ENCODE data around the gene PCDHGB1.
A peak's percentile ranks its signal among the peaks of the same experiment; 100 is the strongest.
"Not testable (repeated sequence)": the region's sequence is repeated elsewhere in the genome, so short reads cannot be mapped to it uniquely, and the experiment has no call there.

PCDHGB1 gene

DNA sequence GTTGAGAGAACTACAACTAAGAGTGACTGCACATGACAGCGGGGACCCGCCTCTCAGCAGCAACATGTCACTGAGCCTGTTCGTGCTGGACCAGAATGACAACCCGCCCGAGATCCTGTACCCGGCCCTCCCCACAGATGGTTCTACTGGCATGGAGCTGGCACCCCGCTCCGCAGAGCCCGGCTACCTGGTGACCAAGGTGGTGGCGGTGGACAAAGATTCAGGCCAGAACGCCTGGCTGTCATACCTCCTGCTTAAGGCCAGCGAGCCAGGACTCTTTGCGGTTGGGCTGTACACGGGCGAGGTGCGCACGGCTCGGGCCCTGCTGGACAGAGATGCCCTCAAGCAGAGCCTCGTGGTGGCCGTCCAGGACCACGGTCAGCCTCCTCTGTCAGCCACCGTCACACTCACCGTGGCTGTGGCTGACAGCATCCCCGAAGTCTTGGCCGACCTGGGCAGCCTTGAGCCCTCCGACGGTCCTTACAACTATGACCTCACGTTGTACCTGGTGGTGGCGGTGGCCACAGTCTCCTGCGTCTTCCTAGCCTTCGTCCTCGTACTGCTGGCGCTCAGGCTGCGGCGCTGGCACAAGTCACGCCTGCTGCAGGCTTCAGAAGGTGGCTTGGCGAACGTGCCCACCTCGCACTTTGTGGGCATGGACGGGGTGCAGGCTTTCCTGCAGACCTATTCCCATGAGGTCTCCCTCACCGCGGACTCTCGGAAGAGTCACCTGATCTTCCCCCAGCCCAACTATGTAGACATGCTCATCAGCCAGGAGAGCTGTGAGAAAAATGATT, 34.8 kb downstream of the PCDHGB1 start:
- no peak for DNase-seq

DNA sequence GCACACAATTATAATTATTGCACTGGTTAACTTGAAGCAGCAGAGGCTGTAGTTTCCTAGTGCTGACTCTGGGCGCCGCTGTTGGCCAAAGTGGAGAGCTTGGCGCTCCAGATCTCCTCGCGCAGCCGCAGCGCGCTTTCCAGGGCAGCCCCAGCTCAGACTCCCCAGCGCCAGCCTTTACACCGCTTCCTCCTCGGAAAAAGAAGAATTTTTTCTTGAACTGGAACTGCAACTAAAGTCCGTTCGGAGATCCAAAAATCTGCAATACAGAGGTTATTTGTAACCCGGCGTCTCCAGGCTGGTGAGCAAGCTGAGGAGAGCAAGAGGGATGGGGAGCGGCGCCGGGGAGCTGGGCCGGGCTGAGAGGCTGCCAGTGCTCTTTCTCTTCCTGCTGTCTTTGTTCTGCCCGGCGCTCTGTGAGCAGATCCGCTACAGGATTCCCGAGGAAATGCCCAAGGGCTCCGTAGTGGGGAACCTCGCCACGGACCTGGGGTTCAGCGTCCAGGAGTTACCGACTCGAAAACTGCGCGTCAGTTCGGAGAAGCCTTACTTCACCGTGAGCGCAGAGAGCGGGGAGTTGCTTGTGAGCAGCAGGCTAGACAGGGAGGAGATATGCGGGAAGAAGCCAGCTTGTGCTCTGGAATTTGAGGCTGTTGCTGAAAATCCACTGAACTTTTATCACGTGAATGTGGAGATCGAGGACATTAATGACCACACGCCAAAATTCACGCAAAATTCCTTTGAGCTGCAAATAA, 37.8 kb downstream of the PCDHGB1 start, which contains the start of gene PCDHGB4:
TSS of gene PCDHGB4 (plus strand) at position 142 of the 755 bp plus-strand sequence. CDS start at position 329, 187 bp downstream.
- peak in 1 of 2 donors; percentile 28 for DNase-seq

DNA sequence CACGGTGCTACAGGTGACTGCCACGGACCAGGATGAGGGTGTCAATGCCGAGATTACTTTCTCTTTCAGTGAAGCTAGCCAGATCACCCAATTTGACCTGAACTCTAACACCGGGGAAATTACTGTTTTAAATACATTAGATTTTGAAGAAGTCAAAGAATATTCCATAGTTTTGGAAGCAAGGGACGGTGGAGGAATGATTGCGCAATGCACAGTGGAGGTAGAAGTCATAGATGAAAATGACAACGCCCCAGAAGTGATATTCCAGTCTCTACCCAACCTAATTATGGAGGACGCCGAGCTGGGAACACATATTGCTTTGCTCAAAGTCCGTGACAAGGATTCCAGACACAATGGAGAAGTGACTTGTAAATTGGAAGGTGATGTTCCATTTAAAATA, 38.8 kb downstream of the PCDHGB1 start:
- DNase-seq = no peak

DNA sequence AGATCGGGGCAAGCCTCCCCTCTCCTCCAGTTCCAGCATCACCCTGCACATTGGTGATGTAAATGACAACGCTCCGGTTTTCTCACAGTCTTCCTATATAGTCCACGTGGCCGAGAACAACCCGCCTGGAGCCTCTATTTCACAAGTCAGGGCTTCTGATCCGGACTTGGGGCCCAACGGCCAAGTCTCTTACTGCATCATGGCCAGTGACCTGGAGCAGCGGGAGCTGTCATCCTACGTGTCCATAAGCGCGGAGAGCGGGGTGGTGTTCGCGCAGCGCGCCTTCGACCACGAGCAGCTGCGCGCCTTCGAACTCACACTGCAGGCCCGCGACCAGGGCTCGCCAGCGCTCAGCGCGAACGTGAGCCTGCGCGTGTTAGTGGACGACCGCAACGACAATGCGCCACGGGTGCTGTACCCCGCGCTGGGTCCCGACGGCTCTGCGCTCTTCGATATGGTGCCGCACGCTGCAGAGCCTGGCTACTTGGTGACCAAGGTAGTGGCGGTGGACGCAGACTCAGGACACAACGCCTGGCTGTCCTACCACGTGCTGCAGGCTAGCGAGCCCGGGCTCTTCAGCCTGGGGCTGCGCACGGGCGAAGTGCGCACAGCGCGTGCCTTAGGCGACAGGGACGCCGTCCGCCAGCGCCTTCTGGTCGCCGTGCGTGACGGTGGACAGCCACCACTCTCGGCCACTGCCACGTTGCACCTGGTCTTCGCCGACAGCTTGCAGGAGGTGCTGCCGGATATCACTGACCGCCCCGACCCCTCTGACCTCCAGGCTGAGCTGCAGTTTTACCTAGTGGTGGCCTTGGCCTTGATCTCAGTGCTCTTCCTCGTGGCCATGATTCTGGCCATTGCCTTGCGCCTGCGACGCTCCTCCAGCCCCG, 39.5 kb downstream of the PCDHGB1 start:
- no peak for DNase-seq

DNA sequence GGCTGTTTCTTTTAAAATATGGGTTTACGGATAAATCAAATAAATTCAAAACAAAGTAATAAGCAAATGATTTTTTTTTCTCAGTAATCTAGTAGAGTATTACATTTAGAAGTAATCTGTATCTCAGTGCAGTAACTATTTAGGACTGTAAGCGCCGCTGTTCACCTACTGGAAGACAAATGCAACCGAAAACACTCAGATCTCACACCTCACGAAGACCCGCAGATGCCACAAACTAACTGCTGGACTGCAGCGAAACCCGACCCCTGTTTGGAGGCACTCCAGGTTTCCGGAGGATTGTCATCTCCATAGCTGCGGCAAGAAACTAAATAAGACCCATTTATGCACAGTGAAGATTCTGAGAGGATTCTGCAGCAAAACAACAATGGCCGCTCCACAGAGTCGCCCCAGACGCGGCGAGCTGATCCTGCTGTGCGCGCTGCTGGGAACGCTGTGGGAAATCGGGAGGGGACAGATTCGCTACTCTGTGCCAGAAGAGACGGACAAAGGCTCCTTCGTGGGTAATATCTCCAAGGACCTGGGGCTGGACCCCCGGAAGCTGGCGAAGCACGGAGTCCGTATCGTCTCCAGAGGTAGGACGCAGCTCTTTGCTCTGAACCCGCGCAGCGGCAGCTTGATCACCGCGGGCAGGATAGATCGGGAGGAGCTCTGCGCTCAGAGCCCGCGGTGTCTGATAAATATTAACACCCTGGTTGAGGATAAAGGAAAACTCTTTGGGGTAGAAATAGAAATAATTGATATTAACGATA, 42.7 kb downstream of the PCDHGB1 start, which contains the start of gene PCDHGA8:
TSS of gene PCDHGA8 (plus strand) at position 205 of the 770 bp plus-strand sequence. CDS start at position 386, 181 bp downstream.
- no peak for DNase-seq

DNA sequence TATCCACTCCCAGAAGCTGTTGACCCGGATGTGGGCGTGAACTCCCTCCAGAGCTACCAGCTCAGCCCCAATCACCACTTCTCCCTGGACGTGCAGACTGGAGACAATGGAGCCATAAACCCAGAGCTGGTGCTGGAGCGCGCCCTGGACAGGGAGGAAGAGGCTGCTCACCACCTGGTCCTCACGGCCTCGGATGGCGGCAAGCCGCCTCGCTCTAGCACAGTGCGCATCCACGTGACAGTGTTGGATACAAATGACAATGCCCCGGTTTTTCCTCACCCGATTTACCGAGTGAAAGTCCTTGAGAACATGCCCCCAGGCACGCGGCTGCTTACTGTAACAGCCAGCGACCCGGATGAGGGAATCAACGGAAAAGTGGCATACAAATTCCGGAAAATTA, 43.4 kb downstream of the PCDHGB1 start:
- no peak for DNase-seq

DNA sequence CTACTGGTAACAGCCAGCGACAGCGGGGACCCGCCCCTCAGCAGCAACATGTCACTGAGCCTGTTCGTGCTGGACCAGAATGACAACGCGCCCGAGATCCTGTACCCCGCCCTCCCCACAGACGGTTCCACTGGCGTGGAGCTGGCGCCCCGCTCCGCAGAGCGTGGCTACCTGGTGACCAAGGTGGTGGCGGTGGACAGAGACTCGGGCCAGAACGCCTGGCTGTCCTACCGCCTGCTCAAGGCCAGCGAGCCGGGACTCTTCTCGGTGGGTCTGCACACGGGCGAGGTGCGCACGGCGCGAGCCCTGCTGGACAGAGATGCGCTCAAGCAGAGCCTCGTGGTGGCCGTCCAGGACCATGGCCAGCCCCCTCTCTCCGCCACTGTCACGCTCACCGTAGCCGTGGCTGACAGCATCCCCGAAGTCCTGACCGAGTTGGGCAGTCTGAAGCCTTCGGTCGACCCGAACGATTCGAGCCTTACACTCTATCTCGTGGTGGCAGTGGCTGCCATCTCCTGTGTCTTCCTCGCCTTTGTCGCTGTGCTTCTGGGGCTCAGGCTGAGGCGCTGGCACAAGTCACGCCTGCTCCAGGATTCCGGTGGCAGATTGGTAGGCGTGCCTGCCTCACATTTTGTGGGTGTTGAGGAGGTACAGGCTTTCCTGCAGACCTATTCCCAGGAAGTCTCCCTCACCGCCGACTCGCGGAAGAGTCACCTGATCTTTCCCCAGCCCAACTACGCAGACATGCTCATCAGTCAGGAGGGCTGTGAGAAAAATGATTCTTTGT, 44.7 kb downstream of the PCDHGB1 start:
- not testable (repeated sequence) for DNase-seq

DNA sequence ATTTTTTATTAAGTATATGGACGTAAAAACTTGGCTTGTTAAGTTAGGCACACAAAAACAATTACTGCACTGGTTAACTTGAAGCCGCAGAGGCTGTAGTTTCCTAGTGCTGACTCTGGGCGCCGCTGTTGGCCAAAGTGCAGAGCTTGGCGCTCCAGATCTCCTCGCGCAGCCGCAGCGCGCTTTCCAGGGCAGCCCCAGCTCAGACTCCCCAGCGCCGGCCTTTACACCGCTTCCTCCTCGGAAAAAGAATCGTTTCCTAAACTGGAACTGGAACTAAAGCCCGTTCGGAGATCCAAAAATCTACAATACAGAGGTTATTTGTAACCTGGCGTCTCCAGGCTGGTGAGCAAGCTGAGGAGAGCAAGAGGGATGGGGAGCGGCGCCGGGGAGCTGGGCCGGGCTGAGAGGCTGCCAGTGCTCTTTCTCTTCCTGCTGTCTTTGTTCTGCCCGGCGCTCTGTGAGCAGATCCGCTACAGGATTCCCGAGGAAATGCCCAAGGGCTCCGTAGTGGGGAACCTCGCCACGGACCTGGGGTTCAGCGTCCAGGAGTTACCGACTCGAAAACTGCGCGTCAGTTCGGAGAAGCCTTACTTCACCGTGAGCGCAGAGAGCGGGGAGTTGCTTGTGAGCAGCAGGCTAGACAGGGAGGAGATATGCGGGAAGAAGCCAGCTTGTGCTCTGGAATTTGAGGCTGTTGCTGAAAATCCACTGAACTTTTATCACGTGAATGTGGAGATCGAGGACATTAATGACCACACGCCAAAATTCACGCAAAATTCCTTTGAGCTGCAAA, 48.1 kb downstream of the PCDHGB1 start, which contains the start of gene PCDHGB5:
TSS of gene PCDHGB5 (plus strand) at position 192 of the 796 bp plus-strand sequence. CDS start at position 373, 181 bp downstream.
- DNase-seq = peak; percentile 39 to 41

DNA sequence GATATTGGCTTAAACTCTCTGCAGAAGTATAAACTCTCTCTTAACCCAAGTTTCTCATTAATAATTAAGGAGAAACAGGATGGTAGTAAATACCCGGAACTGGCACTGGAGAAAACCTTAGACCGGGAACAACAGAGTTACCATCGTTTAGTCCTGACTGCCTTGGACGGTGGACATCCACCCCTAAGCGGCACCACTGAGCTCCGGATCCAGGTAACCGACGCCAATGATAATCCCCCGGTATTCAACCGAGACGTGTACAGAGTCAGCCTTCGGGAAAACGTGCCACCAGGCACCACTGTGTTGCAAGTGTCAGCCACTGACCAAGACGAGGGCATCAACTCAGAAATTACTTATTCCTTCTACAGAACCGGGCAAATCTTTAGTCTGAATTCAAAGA, 48.7 kb downstream of the PCDHGB1 start:
- no peak for DNase-seq

DNA sequence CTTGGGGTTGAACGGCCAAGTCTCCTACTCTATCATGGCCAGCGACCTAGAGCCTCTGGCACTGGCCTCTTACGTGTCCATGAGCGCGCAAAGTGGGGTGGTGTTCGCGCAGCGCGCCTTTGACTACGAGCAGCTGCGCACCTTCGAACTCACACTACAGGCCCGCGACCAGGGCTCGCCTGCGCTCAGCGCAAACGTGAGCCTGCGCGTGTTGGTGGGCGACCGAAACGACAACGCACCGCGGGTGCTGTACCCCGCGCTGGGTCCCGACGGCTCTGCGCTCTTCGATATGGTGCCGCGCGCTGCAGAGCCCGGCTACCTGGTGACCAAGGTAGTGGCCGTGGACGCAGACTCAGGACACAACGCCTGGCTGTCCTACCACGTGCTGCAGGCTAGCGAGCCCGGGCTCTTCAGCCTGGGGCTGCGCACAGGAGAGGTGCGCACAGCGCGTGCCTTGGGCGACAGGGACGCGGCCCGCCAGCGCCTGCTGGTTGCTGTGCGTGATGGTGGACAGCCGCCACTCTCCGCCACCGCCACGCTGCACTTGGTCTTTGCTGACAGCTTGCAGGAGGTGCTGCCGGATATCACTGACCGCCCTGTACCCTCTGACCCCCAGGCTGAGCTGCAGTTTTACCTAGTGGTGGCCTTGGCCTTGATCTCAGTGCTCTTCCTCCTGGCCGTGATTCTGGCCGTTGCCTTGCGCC, 49.8 kb downstream of the PCDHGB1 start:
- DNase-seq = no peak
